ENCODE data around the gene MCTP1.

GRCh38 chr5:94661086-94661485, 623.8 kb downstream of the MCTP1 start:
- TF ChIP-seq CTCF (conservative IDR thresholded peaks at IDR 0.05; ENCODE audit: low read length) (no peak), EZH2phosphoT487 (IDR thresholded peaks at IDR 0.05; ENCODE audit: borderline replicate concordance) (no peak)
